Cardiac fibroblast (primary cell): ENCODE measurements around the gene FAM83B.

Experiments
- DNase-seq, 2 donors: peaks; one replicate each; pipeline versions ENCODE4 v3.0.0 to v3.0.0-alpha.2; 2010; ENCODE audit warnings: low read depth in 2 of 2
- H3K4me3 ChIP-seq, 2 donors: replicated peaks in 1 of 2; 1 replicate in 1 of 2; 2 replicates in 1 of 2; pipeline ENCODE4 v1.5.1; 2011; ENCODE audit warnings: low read depth in 2 of 2, low read length in 2 of 2, mild to moderate bottlenecking in 2 of 2, moderate library complexity in 1 of 2
- CTCF ChIP-seq: IDR thresholded peaks from one replicate; pipeline ENCODE4 v1.5.1; 2011; ENCODE audit warnings: low read depth, mild to moderate bottlenecking, low read length, inconsistent platforms

The FAM83B gene

GRCh38 chr6:54988576-54988975, 142.0 kb downstream of the FAM83B start:
- no peak for DNase-seq
- no peak overlapping the region for H3K4me3 ChIP-seq
- no peak for TF ChIP-seq CTCF

- no peak overlapping the region for H3K4me3 ChIP-seq
- no peak for DNase-seq
- no peak for TF ChIP-seq CTCF
Observed at GRCh38 chr6:54990001-54990400, 143.4 kb downstream of the FAM83B start.
